HL-60 (cell line): Measurements from ENCODE around the gene VSIG10L.

Experiments used
- GABPA ChIP-seq: IDR thresholded peaks from 2 replicates; pipeline ENCODE4 v1.6.1; 2012; ENCODE audit warnings: low read depth
- POLR2AphosphoS5 ChIP-seq: IDR thresholded peaks from 2 replicates; pipeline ENCODE4 v1.6.1; 2012; ENCODE audit warnings: low read depth
- REST ChIP-seq: IDR thresholded peaks from 2 replicates; pipeline ENCODE4 v1.6.1; 2012; ENCODE audit warnings: low read depth; ENCODE audit not compliant: insufficient replicate concordance
- SPI1 ChIP-seq: IDR thresholded peaks from 2 replicates; pipeline ENCODE4 v1.6.1; 2012; ENCODE audit warnings: low read depth, mild to moderate bottlenecking, borderline replicate concordance
- TF ChIP-seq, protein P1 (sequence below): IDR thresholded peaks from one replicate; pipeline ENCODE4 v1.5.1; 2011; ENCODE audit warnings: low read length, control low read depth, inconsistent platforms; ENCODE audit not compliant: insufficient read depth

DNA sequence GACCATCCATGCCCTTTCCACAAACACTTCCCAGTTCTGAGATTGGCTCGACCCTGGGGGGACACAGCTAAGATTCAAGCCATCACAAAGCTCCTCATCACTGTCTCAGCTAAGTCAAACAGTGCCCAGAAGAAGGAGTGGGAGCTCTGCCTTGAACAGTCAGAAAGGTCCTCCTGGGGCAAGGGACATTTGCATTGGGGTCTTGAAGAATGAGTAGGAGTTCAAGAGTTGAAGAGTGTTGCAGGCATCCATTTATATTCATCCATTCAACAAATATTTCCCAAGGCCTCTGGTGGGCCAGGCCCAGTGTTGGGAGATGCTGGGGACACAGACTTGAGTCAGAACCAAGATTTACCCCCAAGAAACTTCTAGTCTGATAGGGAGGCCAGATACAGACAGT lies 24.0 kb downstream of the VSIG10L start:
- TF ChIP-seq, protein P1, sequence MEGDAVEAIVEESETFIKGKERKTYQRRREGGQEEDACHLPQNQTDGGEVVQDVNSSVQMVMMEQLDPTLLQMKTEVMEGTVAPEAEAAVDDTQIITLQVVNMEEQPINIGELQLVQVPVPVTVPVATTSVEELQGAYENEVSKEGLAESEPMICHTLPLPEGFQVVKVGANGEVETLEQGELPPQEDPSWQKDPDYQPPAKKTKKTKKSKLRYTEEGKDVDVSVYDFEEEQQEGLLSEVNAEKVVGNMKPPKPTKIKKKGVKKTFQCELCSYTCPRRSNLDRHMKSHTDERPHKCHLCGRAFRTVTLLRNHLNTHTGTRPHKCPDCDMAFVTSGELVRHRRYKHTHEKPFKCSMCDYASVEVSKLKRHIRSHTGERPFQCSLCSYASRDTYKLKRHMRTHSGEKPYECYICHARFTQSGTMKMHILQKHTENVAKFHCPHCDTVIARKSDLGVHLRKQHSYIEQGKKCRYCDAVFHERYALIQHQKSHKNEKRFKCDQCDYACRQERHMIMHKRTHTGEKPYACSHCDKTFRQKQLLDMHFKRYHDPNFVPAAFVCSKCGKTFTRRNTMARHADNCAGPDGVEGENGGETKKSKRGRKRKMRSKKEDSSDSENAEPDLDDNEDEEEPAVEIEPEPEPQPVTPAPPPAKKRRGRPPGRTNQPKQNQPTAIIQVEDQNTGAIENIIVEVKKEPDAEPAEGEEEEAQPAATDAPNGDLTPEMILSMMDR, result no peak
- TF ChIP-seq POLR2AphosphoS5 (no peak), SPI1 (no peak), REST (no peak), GABPA (no peak)
